Hematopoietic multipotent progenitor cell treated with erythropoietin and hydrocortisone succinate and interleukin-3 and kit ligand, for 17 days (in vitro differentiated cells): ENCODE data around the gene BRCC3.
A peak's percentile ranks its signal among the peaks of the same experiment; 100 is the strongest.
"Not testable (repeated sequence)": the region's sequence is repeated elsewhere in the genome, so short reads cannot be mapped to it uniquely, and the experiment has no call there.

ENCODE experiments used
- DNase-seq: peaks from one replicate; pipeline ENCODE4 v3.0.0-alpha.2; 2015; ENCODE audit warnings: low spot score

Gene BRCC3

GRCh38 chrX:155144926-155145325 is 73.6 kb downstream of the BRCC3 start:
- DNase-seq = no peak

GRCh38 chrX:155147612-155148011 is 76.3 kb downstream of the BRCC3 start:
- DNase-seq = not testable (repeated sequence)

GRCh38 chrX:155148166-155148565 is 76.9 kb downstream of the BRCC3 start:
- DNase-seq = not testable (repeated sequence)

GRCh38 chrX:155148724-155149537 is 77.6 kb downstream of the BRCC3 start:
- peak; percentile 33 for DNase-seq

GRCh38 chrX:155169881-155170280 is 98.6 kb downstream of the BRCC3 start:
- DNase-seq = no peak
